Tibial nerve (tissue), 4 donors: ENCODE results near the gene FXYD1.

Experiments
- CTCF ChIP-seq, 5 experiments: fragments of 200-600 bp in 3 of 5; fragments of 450-650 bp in 2 of 5; sonication (generic) in 3 of 5; IDR thresholded peaks; one replicate each; pipeline ENCODE4 v1.5.1; 2016 to 2019; ENCODE audit warnings: antibody characterized with exemption in 5 of 5, mild to moderate bottlenecking in 3 of 5, moderate library complexity in 2 of 5
- EP300 ChIP-seq, 2 donors: sonication (generic); formaldehyde crosslinking; IDR thresholded peaks; one replicate each; pipeline ENCODE4 v1.6.1; 2017; ENCODE audit warnings: antibody characterized with exemption in 2 of 2, mild to moderate bottlenecking in 1 of 2
- POLR2A ChIP-seq, 2 donors: fragments of 450-650 bp; IDR thresholded peaks; one replicate each; pipeline ENCODE4 v1.6.1; 2017; ENCODE audit warnings: antibody characterized with exemption in 2 of 2, mild to moderate bottlenecking in 2 of 2, moderate library complexity in 2 of 2

GRCh38 chr19:35106291-35106583, 32.4 kb upstream of the FXYD1 start:
- TF ChIP-seq POLR2A (IDR thresholded peaks at IDR 0.05) (no peak), EP300 (IDR thresholded peaks at IDR 0.05) (no peak), CTCF (IDR thresholded peaks at IDR 0.05) (no peak)
